ENCODE results near the gene EXD3. TPM values are rescaled to one million over a fixed set of nuclear protein-coding genes. Genes with fewer than 3 reads are reported as not detected.

The EXD3 gene
- total RNA-seq, 6 experiments from 2014 or later, result 6.4 to 10.6 (median 8.7) TPM

GRCh38 chr9:137462396-137462985, 39.5 kb upstream of the EXD3 start:
- Mint-ChIP-seq H3K27ac (no peak overlapping the region), H3K27me3 (ENCODE audit: insufficient read depth) (peaks cover 7% of the 10 kb centered on the region), H3K36me3 (ENCODE audit: low read depth) (no peaks in the 10 kb centered on the region), H3K9me3 (no peaks in the 10 kb centered on the region), H3K4me1 (ENCODE audit: low read depth) (no peaks in the 10 kb centered on the region), H3K4me3 (no peak overlapping the region)
- TF ChIP-seq CTCF (IDR thresholded peaks at IDR 0.05), result no peak
- DNase-seq, result no peak

DNA sequence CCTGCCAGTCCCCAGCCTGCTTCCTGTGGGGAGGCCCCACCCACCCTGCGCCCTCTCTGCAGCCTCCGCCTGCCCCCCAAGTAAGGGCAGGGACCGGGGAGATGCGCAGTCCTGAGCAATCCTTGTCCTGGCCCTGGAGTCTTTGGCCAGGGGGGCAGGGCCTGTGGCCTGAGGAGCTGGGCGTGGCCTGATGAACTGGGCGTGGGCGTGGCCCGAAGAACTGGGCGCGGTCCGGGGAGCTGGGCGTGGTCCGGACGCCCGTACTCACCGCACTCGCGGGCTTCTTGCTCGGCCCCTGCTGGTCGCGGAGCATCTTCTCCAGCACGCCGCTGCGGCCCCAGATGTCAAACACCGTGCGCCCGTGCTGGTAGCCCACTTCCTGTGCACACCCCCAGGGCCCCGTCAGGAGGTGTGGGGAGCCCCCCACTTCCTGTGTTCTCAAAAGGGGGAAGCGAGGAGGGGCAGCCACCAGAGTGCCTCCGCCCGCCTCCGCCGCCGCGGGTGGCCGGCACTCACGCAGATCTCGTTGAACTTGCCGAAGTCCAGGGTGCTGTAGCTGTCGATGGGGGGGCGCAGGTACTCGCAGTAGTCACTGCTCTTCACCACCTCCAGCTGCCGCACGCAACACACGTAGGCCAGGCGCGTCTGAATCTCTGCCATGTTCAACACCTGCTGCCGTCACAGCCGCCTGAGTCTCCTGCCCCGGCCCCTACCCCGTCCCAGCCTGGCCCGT, 38.9 kb upstream of the EXD3 start:
- Mint-ChIP-seq H3K27me3 (ENCODE audit: insufficient read depth) (peaks cover 3% of the 10 kb centered on the region; the same call in 1 of the 2 replicates), H3K36me3 (ENCODE audit: low read depth) (no peaks in the 10 kb centered on the region), H3K4me3 (no peak overlapping the region), H3K9me3 (no peaks in the 10 kb centered on the region), H3K4me1 (ENCODE audit: low read depth) (no peaks in the 10 kb centered on the region), H3K27ac (no peak overlapping the region)
- TF ChIP-seq CTCF (IDR thresholded peaks at IDR 0.05), result no peak
- DNase-seq, result peak; percentile 18

- TF ChIP-seq CTCF (IDR thresholded peaks at IDR 0.05), result no peak
- Mint-ChIP-seq H3K27me3 (ENCODE audit: insufficient read depth) (peaks cover 3% of the 10 kb centered on the region; the same call in 1 of the 2 replicates), H3K36me3 (ENCODE audit: low read depth) (no peaks in the 10 kb centered on the region), H3K27ac (no peak overlapping the region), H3K9me3 (no peaks in the 10 kb centered on the region), H3K4me3 (no peak overlapping the region), H3K4me1 (ENCODE audit: low read depth) (no peaks in the 10 kb centered on the region)
- DNase-seq, result no peak
Measured at GRCh38 chr9:137461316-137461662, 38.3 kb upstream of the EXD3 start.

DNA sequence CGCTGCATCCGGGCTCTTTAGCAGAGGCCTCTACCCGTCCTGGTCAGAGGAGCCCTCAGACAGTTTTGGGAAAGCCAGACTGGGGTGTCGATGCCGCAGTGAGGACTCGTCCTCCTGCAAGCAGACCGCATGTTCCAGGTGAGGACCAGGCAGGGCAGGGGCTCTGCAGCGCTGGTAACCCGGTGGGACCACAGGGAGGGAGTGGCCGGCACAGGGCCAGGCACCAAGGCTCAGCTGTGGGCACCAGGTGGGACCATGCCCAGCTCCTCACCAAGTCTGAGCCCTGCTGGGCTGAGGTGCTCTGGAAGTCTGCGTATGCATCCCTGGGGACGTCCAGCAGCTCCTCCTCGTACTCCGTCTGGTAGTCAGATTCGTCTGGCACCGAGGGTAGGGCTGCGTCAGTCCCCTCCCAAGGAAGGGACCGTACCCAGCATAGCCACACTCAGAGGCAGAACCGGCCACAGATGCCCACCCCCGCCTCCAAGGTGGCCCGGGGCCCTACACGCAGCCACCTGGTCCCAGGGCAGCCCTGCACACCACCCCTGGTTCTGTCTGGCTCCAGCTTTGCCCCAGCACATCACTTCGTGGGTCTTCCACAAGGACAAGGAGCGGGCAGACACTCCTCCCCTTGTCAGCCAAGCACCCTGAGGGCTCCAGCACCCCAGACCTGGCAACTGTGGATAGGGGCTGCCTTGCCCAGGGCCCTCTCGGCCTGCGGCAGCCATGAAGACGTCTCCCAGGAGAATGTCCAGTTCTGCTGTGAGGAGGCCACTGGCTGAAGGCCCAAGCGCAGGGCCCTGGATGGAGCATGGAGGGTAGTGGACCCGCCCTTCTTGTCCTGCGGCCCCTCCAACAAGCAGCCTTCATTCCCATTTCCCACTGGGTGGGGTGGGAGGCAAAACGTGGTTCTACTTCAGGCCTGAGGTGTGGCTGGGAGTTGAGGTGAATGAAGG, 37.7 kb upstream of the EXD3 start:
- H3K4me3 Mint-ChIP-seq, result no peak overlapping the region
- H3K36me3 Mint-ChIP-seq (ENCODE audit: low read depth), result no peaks in the 10 kb centered on the region
- TF ChIP-seq CTCF (IDR thresholded peaks at IDR 0.05), result no peak
- no peaks in the 10 kb centered on the region for H3K9me3 Mint-ChIP-seq
- no peak for DNase-seq
- H3K27ac Mint-ChIP-seq, result no peak overlapping the region
- peaks cover 3% of the 10 kb centered on the region; the same call in 1 of the 2 replicates for H3K27me3 Mint-ChIP-seq (ENCODE audit: insufficient read depth)
- H3K4me1 Mint-ChIP-seq (ENCODE audit: low read depth), result no peaks in the 10 kb centered on the region

DNA sequence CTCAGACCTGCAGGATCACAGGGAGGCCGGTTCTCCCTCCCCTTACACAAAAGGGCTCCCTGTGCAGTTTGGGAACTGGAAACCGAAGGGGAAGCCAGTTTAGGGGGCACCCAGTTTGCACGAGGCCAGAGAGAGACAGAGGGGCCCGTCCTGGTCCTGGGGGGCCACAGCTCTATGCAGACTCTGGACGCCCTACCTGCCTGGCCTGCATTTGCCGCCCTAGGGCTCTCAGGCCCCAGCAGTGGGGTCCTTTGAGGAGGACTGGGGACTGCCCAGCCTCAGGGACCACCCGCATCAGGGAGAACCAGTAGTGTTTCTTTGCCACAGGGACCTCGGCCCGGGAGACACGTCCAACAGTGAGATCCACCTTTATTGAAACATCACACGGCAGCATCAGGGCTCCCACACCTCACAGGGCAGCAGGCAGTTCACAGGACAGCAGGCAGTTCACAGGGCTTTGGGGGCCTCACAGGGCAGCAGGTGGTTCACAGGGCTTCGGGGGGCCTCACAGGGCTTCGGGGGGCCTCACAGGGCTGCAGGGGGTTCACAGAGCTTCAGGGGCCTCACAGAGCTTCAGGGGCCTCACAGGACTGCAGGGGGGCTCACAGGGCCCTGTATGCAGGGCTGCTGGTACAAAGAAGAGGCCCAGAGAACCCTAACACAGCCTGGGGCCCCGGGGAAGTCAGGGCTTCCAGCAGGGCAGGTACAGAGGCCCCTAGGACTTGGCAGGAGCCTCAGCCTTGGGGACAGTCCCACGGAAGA, 36.8 kb upstream of the EXD3 start:
- H3K27ac Mint-ChIP-seq, result peak overlapping the region; percentile 42
- H3K27me3 Mint-ChIP-seq (ENCODE audit: insufficient read depth), result peaks cover 3% of the 10 kb centered on the region; the same call in 1 of the 2 replicates
- DNase-seq, result no peak

More for the DNA sequence above, 36.8 kb upstream of the EXD3 start:
- H3K4me3 Mint-ChIP-seq, result peak overlapping the region; percentile 34; the same call in 1 of the 2 replicates
- no peak for TF ChIP-seq CTCF (IDR thresholded peaks at IDR 0.05)
- no peaks in the 10 kb centered on the region for H3K4me1 Mint-ChIP-seq (ENCODE audit: low read depth)
- no peaks in the 10 kb centered on the region for H3K36me3 Mint-ChIP-seq (ENCODE audit: low read depth)
- H3K9me3 Mint-ChIP-seq, result no peaks in the 10 kb centered on the region
